NCI-H345 treated with DMSO at 0.1 percent for 48 hours (cell line): ENCODE results near the gene RTL1.

Experiments
- DNase-seq: peaks from one replicate; lab custom pipeline; 2025; ENCODE audit not compliant: unreplicated experiment; lab: John Stamatoyannopoulos, UW

The RTL1 gene

GRCh38 chr14:100867631-100868315, 35.7 kb downstream of the RTL1 start:
- no peak for DNase-seq

- DNase-seq, result no peak
Observed at GRCh38 chr14:100866666-100867630, 36.6 kb downstream of the RTL1 start.

GRCh38 chr14:100865682-100866591, 37.6 kb downstream of the RTL1 start:
- no peak for DNase-seq

GRCh38 chr14:100864960-100865681, 38.4 kb downstream of the RTL1 start:
- no peak for DNase-seq

- DNase-seq, result no peak
Observed at GRCh38 chr14:100864206-100864605, 39.3 kb downstream of the RTL1 start.

GRCh38 chr14:100862793-100863192, 40.7 kb downstream of the RTL1 start:
- no peak for DNase-seq

- no peak for DNase-seq
Observed at GRCh38 chr14:100862277-100862676, 41.2 kb downstream of the RTL1 start.

- no peak for DNase-seq
Observed at GRCh38 chr14:100861937-100862247, 41.6 kb downstream of the RTL1 start.

GRCh38 chr14:100861188-100861936, 42.2 kb downstream of the RTL1 start:
- DNase-seq, result no peak

GRCh38 chr14:100860556-100861187, 42.9 kb downstream of the RTL1 start:
- DNase-seq, result no peak

- DNase-seq, result no peak
Observed at GRCh38 chr14:100859781-100860180, 43.7 kb downstream of the RTL1 start.

GRCh38 chr14:100858838-100859220, 44.7 kb downstream of the RTL1 start:
- DNase-seq, result no peak

GRCh38 chr14:100857923-100858837, 45.3 kb downstream of the RTL1 start:
- no peak for DNase-seq

GRCh38 chr14:100857233-100857922, 46.1 kb downstream of the RTL1 start:
- DNase-seq, result no peak

GRCh38 chr14:100856056-100856950, 47.2 kb downstream of the RTL1 start:
- no peak for DNase-seq

GRCh38 chr14:100855256-100855930, 48.1 kb downstream of the RTL1 start:
- no peak for DNase-seq
